GM19468 (cell line): ENCODE data around the gene DLGAP1.
"Not testable (repeated sequence)": the region's sequence is repeated elsewhere in the genome, so short reads cannot be mapped to it uniquely, and the experiment has no call there.

Source experiments
- ATAC-seq: cut with Tn5 transposase; IDR thresholded peaks from one replicate; pipeline ENCODE4 v1.9.1; 2021; ENCODE audit warnings: mild to moderate bottlenecking, moderate library complexity, moderate number of reproducible peaks; ENCODE audit not compliant: unreplicated experiment; ENCODE audit errors: extremely low read depth

DLGAP1 gene

DNA sequence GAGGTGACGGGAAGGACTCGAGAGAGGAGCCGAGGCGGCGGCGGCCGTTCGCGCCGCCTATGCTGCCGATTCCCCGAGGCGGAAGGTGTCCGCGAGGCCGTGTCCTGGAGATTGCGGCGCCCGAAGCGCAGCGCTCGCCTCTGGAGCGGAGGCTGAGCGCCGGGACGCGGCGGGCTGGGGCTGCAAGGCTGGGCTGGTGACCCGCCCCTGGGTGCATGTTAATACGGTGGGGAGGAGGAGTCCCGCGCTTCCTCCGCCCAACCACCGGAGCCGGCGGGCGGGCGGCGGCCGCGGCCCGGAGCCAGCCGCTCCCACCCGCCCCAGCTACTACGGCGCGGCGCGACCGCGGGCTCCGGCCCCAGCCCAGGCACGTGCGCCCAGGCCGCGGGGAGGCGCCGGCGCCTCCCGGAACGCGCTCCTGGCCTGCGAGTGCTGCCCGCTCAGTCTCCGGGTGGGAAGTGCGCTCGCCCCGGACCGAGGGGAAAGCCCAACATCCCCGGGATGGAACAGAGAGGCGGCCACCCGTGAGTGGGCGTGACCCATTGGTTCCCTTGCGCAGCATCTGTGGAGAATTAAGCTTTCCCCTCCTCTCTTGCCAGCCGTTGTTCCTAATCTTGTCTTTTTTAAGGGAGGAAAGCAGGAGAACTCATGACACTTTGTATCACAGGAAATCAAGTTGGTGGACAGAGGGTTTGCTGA is at the start of gene DLGAP1:
Gene DLGAP1 (minus strand): TSS at position 195 of the 699 bp plus-strand sequence.
- peak; percentile 75 for ATAC-seq

DNA sequence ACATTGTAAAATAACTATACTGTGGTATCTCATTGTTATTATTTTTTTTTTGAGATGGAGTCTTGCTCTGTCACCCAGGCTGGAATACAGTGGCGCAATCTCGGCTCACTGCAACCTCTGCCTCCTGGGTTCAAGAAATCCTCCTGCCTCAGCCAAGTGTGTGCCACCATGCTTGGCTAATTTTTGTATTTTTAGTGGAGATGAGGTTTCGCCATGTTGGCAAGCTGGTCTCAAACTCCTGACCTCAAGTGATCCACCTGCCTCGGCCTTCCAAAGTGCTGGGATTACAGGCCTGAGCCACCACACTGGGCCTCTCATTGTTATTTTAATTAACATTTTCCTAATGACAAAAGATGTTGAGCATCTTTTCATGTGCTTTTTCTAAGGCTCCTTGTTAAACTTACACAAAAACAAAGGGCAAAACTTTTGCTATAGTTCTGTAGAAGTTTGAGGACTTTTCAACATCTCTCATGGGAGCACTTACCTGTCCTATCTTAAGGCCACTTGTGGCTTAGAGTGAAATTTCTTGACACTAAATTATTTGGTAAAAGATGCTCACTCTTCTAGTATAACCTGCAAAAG is 39.7 kb upstream of the DLGAP1 start:
- ATAC-seq, result not testable (repeated sequence)

DNA sequence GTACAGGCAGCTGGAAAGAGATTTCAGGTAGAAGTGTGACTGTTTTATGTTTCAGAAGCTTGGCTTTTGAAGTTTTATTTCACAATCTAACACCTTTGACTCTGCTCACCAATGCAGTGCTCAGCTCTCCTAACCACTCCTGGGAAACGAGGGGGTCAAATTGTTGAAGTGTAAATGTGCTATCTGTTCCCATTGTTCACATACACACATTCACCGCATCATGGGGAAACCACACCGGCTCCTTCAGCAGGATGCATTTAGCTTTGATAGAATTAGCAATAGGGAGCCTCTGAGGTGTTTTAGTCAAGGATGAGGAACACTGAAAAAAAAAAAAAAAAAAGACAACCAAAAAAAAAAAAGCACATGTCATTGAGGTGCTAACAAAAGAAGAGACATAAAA is 13.4 kb upstream of the DLGAP1 start:
- no peak for ATAC-seq

DNA sequence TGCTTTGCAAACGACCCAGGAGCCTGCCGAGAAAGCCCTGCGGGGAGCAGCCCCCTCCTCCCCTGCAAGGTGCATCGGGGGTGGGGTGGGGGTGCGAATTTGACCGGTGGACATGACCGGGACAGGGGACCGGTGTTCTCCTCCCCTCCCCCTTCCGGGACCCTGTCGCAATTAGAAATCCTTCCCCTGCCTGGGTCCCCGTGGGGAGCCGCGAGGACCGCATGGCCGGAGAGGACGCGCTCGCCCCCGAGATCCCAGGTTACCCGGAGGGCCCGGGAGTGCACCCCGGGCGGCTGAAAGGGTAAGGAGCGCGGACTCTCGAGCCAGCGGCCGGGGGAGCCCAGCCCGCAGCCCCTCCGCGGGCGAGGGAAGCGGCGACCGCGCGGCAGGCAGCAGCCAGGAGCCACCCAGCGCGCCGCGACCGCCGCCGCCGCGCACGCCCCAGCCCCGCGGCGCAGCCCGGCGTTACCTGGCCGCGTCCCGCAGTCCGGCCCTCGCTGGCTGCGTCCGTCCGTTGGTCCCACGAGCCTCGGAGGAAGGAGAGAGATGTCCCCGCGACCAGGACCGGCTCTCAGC is 482 bp downstream of the DLGAP1 start:
- peak; percentile 14 for ATAC-seq

DNA sequence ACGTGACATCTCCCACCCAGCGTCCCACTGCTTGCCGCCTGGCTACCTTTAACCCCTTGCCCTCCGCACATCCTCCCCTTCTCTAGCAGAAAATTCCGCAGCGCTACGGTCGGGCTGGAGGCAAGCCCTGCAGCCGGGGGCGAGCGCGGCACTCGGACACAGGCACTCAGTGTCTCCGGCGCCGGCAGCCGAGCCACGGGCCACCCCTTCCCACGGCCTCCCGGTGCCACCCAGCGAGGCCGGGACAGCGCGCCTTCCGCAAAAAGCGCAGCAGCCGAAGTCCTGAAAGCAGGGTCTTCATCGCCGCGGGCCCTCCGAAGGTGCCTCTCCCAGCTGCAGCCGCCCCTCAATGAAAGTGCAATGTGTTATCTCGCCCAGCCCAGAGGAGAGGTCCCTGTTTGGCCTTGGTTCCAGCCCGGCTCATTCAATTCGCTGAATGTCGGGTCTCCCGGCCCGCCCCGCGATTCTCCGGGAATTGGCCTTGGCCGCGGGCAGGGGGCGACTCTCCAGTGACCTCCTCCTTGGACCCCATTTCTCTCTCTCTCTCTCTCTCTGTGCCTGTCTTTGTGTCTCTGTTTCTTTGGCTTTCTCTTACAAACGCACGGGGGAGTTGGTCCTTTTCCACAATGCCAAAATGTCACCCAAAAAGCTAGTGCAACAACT is 1.1 kb downstream of the DLGAP1 start:
- ATAC-seq, result no peak

DNA sequence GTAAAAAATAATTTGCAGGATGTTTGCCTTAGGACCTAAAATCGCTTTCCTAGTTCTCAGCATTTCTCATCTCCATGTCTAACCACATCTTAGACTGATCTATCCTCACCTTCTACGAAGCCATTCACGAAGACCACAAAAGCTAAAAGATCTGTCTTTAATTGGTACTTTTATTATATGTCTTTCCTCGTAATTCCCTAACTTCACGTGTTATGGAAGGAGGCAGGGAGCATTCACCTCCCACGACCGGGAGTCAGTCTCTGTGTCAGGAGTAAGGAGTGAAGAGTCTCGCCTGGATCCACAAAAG is 1.6 kb downstream of the DLGAP1 start:
- ATAC-seq, result no peak

DNA sequence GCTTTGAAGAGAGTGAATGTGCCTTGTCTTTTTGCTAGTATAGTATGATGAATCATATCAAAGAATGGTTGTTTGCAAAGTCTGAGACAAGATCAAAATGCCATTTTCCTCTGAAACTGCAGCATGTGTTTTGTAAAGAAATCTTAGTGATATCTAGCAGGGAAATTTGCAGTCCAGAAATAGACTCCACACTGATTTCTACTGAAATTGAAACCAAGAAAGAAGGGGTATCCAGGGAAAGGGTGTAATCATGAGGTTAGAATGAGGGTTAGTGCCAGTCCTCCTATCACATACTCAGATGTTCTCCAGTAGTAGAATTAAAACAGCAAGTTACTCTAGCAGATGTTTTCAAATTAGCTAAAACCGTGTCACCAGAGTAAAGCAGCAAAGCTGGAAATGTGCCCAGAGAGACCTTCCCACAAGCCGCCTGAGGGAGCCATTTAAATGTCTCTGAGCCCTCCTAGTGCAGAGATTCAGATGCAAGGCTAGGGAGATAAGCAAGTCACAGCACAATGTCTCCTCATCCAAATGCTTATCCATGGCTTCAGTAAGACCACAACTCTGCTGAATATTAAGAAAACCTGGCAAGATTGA is 4.9 kb downstream of the DLGAP1 start:
- ATAC-seq, result no peak

DNA sequence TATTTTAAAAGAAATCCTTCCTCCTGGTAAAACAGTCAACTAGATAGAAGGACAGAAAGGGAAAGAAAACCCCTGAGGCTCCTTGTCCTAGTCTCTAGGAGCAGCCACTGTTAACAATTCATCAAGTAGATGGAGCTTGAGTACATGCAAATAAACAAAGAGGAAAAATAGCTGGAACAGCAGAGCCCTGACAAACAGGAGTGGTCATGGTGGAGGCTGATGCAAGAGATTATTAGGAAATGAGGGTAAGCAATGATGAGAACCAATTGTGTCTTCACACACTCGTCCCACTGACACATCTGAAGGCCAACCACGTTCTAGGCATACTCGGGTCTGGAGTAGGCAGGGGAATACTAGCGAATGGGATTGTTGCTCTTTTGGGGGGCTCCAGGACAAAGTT is 9.2 kb downstream of the DLGAP1 start:
- ATAC-seq, result no peak

DNA sequence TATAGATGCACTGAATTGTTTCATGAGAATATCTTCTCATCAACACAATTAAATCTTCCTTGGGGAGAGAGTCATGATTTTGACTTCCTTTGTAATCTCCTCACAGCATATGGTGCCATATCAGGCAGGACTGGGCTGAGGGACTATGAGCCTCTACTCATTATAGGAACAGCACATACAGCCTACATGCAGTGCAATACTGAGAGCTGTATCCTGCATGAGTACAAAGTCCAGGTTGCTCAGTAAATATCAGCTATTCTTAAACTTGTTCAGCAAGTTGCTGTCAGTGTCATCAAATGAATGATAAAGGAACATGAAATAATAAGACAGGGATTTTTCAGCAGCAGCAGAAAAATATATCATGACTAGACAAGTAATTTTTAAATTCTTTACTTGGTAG is 10.8 kb downstream of the DLGAP1 start:
- ATAC-seq, result no peak

DNA sequence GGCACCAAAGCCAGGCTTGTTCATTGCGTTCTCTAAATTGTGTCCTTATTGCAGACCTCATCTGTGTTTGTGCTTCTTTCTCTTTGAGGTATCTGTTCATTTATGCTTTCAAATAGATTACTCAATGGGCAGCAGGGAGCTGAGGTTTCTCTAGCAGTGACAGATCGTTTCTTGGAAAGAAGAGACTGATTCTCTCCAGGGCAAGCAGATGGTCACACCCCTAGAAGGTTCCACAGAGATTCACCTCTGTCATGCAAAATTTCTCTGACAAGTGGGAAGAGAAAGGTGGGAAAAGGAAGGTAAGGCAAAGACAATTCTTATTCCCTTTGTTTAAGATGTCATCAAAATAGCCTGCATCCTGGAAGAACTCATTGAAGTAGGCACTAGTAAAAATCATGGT is 14.0 kb downstream of the DLGAP1 start:
- no peak for ATAC-seq

DNA sequence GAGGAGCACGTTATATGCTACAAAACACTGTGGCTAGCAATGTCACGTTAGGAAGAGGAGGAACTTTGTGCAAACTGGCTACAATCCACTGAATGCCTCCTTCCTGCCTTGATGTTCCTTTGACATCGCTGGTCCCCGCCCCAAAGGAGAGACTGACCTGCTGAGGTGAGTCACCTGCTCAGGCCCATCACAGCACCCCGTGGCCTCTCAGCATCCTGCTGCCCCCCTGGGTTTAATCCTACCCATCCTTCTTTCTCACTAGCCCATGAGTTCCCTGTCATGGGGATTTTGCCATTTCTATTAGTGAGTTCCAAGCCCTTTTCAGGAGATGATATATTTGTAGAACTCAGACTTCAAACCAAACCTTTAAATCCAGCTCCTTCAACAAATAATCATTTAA is 16.2 kb downstream of the DLGAP1 start:
- no peak for ATAC-seq

DNA sequence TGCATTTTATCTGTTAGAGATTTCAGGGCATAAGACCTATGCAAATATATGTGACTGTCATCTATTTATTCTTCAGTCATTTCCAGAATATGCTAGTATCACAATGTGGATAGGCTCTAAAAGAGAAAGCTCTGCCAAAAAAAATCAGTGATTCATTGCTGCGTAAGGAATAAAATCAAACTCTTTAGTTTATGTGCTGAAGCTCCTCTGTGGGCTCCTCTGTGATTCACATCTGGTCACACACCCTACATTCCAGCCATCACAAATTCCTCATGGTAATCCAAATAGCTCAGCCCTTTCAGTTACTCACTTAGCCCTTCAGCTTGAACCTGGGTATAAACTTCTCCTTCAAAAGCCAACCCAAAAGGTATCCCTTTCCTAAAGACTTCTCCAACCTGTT is 21.4 kb downstream of the DLGAP1 start:
- no peak for ATAC-seq

DNA sequence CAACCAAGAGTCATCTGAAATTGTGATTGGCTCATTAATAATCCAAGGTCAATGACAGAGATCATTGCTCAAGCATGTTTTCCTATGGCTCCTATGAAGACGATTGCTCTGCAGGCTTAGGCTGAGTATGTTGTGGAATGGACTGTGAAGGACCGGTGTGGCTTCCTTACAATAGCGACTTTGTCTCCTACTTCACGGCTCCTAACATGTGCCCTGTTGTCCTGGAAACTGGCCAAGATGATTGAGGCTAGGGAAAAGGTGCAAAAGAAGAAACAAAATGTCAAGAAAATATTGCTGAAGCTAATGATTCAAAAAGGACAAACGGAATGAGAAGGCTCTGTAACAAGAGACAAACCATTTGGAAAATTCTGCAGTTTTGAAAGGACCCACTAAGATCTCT is 24.3 kb downstream of the DLGAP1 start:
- ATAC-seq, result no peak

DNA sequence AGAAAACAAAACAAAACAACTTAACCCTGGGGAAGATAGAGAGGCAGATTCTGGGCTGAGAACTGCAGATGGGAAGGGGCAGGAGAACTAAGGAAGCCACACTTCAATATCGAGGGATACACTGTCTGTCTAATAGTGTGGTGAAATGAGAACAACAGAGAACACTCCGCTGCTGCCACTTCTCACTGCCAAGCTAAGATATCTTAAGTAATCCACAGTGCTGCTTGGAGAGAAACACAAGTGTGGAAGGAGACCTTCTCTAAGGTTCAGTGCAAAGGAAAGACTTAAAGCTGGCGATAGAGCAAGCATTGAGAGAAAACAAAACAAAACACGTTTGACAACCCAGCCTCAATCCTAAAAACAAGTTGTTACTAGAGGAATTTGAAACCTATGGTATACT is 37.4 kb downstream of the DLGAP1 start:
- ATAC-seq, result no peak

DNA sequence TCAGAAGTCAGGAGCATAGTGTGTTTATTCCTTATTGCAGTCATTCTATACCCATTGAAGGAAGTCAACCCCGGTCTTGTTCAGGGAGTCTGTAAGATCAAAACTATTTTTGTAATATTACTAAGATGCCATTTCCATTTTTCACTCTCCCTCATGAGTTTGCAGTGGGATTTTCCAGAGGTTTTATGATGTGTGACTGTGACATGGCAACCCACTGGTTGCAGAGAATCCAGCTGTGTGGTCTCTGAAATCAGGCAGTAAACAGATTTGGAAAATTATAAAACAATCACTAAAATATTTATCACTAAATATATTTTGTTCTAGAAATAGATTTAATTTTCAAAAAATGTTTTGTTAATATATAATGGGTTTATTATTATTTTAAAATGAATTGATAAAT is 38.1 kb downstream of the DLGAP1 start:
- ATAC-seq, result no peak

DNA sequence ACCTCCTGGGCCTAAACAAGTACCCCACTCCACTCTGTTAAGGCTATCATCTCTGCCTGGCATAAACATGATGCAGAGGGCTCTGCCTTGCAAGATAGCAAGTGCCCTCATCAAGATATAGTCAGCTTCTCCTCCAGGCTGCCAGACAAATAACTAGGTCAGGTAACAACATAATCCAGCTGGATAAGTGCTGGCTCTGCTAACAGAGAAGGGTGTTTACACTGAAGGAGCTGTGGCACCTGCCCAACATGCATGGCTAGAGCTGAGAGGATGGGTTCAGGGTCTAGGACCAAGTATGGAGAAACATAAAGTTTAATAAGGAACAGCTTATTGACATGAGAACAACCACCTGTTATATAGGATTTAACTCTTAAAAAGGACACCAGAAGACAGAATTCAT is 42.8 kb downstream of the DLGAP1 start:
- no peak for ATAC-seq

DNA sequence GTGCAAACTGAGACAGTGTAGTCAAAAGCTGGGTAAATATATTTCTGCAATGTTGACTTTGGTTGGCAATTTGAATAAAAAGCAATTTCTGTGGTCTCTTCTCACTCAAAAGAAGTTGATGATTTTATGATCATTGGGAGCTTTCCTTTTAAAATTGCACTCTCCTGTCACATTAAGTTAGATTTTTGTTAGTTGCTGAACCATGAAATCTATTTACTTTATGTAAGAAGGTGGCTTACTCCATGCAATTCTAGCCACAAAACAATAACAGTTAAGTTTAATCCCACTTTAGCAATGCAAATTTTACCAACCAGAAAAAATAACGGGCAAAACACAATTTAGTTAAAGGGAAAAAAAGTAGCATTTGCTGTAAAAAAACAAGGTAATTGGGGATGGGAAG is 48.3 kb downstream of the DLGAP1 start:
- no peak for ATAC-seq

DNA sequence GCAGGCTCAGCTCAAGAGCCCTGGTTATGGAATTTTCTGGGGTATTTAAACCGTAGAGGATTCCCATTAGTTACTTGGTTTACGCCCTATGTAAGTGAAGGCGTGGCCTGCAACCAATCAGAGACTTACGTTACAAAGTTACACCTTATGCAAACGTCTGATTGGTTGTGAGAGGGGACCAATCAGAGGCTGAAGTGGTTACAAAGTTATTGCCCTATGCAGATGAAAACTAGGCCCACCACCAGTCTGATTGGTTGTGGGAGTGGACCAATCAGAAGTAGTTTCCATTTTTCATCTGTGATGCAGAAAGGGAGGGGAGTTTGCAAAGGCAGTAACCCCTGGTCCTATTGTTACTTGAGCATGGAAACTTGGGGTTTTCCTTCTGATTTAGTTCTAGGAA is 49.1 kb downstream of the DLGAP1 start:
- no peak for ATAC-seq

DNA sequence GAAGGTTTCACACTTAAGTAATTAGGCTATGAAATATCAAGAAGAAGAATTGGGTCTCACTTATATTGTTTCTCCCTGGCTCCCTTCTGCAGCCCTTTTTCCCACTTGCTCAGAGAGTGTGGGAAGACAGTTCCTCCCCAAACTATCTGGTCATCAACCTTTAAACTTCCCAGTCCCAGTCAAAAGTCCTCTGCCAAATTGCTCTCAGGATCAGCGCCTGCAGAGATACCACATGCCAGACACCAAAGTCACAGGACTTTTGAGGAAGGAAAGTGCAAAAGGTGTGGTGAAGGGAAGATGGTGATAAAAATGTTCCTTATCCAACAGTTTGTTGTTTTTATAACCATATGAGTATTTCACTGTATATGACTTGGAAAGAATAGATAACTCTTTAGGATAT is 51.3 kb downstream of the DLGAP1 start:
- ATAC-seq, result no peak

DNA sequence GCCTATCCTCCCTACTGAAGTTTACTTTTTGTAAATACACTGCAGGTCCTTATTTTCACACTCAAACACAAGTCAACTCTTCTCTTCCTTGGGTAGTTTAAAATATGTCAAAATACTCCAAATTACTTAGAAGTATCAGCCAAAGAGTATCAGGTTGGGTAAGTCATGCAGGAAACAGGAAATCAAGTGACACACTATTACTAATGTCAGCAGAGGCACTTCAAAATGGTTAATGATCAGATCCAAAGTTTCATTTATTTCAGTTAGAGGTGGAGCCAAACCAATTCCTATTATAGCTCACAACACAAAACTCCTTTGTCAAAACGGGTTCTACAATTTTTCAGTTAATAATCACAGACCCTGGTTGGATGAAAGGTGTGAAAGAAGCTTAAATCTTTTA is 54.2 kb downstream of the DLGAP1 start:
- ATAC-seq, result no peak

DNA sequence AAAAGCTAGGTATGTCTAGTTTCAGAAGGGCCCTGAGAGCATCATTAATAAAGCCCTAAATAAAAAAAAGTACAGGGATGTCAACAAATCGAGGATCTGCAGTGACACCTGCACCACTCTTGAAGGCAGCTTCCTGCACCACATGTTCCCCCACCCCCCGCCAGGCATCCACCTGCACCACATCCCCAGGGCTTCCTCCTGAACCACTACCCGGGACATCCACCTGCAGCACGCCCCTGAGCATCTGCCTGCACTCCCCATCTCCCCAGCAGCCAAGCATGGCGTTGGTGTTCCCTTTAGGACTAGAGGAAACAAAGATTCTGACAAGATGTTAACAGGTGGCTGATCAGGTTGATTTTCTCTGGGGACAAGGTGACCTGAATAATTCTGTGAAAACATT is 55.2 kb downstream of the DLGAP1 start:
- ATAC-seq, result no peak
